Gastrocnemius medialis (tissue), 4 donors: ENCODE data around the gene SLC1A1.

Experiments
- POLR2A ChIP-seq, 2 donors: fragments of 450-650 bp; IDR thresholded peaks; one replicate each; pipeline ENCODE4 v1.6.1; 2017; ENCODE audit warnings: antibody characterized with exemption in 2 of 2, mild to moderate bottlenecking in 2 of 2, moderate library complexity in 2 of 2
- TF ChIP-seq, protein P1 (sequence below), 5 experiments: fragments of 450-650 bp in 3 of 5; fragments of 200-600 bp in 2 of 5; sonication (generic) in 2 of 5; IDR thresholded peaks in 4 of 5; conservative IDR thresholded peaks in 1 of 5; 1 replicate in 4 of 5; 2 replicates in 1 of 5; pipeline ENCODE4 v1.5.1; 2016 to 2019; ENCODE audit warnings: antibody characterized with exemption in 5 of 5, mild to moderate bottlenecking in 3 of 5, moderate library complexity in 3 of 5

DNA sequence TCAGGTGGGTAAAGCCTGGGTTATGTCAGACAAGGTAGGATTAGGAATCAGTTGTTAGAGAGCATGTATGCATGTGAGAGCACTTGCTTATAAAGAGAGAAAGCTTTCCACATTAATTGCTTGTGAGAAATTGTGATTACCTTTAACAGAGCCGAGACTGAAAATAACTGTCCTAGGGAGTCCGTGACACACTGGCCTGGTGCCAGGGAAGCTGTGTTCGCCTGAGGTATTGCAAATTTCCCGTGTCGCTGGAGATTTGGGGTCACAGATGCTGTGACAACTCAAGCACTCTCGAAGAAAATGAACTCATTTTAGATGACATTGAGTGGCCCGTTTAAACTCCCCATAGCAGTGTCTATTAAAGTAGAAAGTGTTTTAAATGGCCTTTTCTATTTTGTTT, 9.6 kb downstream of the SLC1A1 start:
- TF ChIP-seq, protein P1, sequence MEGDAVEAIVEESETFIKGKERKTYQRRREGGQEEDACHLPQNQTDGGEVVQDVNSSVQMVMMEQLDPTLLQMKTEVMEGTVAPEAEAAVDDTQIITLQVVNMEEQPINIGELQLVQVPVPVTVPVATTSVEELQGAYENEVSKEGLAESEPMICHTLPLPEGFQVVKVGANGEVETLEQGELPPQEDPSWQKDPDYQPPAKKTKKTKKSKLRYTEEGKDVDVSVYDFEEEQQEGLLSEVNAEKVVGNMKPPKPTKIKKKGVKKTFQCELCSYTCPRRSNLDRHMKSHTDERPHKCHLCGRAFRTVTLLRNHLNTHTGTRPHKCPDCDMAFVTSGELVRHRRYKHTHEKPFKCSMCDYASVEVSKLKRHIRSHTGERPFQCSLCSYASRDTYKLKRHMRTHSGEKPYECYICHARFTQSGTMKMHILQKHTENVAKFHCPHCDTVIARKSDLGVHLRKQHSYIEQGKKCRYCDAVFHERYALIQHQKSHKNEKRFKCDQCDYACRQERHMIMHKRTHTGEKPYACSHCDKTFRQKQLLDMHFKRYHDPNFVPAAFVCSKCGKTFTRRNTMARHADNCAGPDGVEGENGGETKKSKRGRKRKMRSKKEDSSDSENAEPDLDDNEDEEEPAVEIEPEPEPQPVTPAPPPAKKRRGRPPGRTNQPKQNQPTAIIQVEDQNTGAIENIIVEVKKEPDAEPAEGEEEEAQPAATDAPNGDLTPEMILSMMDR (IDR thresholded peaks at IDR 0.05 in 4 of 5, conservative IDR thresholded peaks at IDR 0.05 in 1 of 5), result no peak
- no peak for TF ChIP-seq POLR2A (IDR thresholded peaks at IDR 0.05)
